HepG2 (cell line): ENCODE results near the gene ZNF514. TPM values are rescaled to one million over a fixed set of nuclear protein-coding genes. Genes with fewer than 3 reads are reported as not detected.

Experiments used
- CHD2 ChIP-seq: IDR thresholded peaks from 2 replicates; pipeline ENCODE4 v1.6.1; 2011; ENCODE audit warnings: low read depth, low read length, improper control_type of control experiment
- CREBL2 ChIP-seq: sonication (generic); formaldehyde crosslinking; IDR thresholded peaks from 2 replicates; pipeline ENCODE4 v1.8.1; 2023; ENCODE audit warnings: missing genetic modification reagents, mild to moderate bottlenecking, borderline replicate concordance
- CREM ChIP-seq, 2 experiments: sonication (generic) in 1 of 2; formaldehyde crosslinking in 1 of 2; IDR thresholded peaks; 2 replicates each; pipeline versions ENCODE4 v1.4.0 to v1.6.1; 2016 to 2020; ENCODE audit warnings: antibody characterized with exemption in 1 of 2, mild to moderate bottlenecking in 1 of 2, missing genetic modification reagents in 1 of 2
- E2F1 ChIP-seq: sonication (generic); formaldehyde crosslinking; IDR thresholded peaks from 2 replicates; pipeline ENCODE4 v1.5.0; 2020; ENCODE audit warnings: missing genetic modification reagents
- FOXO4 ChIP-seq: sonication (generic); formaldehyde crosslinking; conservative IDR thresholded peaks from 2 replicates; pipeline ENCODE4 v1.8.1; 2023; ENCODE audit warnings: missing genetic modification reagents
- HNF1A ChIP-seq, 2 experiments: sonication (generic) in 1 of 2; formaldehyde crosslinking in 1 of 2; IDR thresholded peaks; 2 replicates each; pipeline versions ENCODE4 v1.4.0 to v1.6.1; 2016 to 2020; ENCODE audit warnings: borderline replicate concordance in 1 of 2, low read depth in 1 of 2, mild to moderate bottlenecking in 1 of 2, missing genetic modification reagents in 1 of 2
- RNF219 ChIP-seq: sonication (generic); formaldehyde crosslinking; IDR thresholded peaks from 2 replicates; pipeline ENCODE4 v1.5.0; 2020; ENCODE audit warnings: mild to moderate bottlenecking, missing genetic modification reagents
- SAP130 ChIP-seq: IDR thresholded peaks from 2 replicates; pipeline ENCODE4 v1.6.1; 2016; ENCODE audit warnings: low read depth
- TCF7L2 ChIP-seq: IDR thresholded peaks from 2 replicates; pipeline ENCODE4 v1.6.1; 2011; ENCODE audit warnings: mild to moderate bottlenecking, low read depth, low read length, moderate library complexity
- YEATS2 ChIP-seq: sonication (generic); formaldehyde crosslinking; IDR thresholded peaks from 2 replicates; pipeline ENCODE4 v1.4.0; 2020; ENCODE audit warnings: missing genetic modification reagents, borderline replicate concordance
- ZNF275 ChIP-seq: sonication (generic); formaldehyde crosslinking; IDR thresholded peaks from 2 replicates; pipeline ENCODE4 v1.8.0; 2022; ENCODE audit warnings: missing genetic modification reagents, mild to moderate bottlenecking, inconsistent platforms, borderline replicate concordance
- ZNF432 ChIP-seq: sonication (generic); formaldehyde crosslinking; IDR thresholded peaks from 2 replicates; pipeline ENCODE4 v1.5.0; 2020; ENCODE audit warnings: missing genetic modification reagents, mild to moderate bottlenecking, borderline replicate concordance
- polyA plus RNA-seq, 8 experiments: library from polyadenylated mRNA; depleted of rRNA in 3 of 8; stranded (reverse) in 7 of 8; unstranded in 1 of 8; fragments of >200 nt; fragmentation: Illumina TruSeq in 4 of 8; extraction: Trizol in 4 of 8; gene quantifications; 2 replicates each; pipeline versions ENCODE4 v1.2.1 to v1.2.3, GENCODE V29; 2011 to 2016; ENCODE audit warnings: low read depth in 4 of 8, missing spikeins in 1 of 8, mixed read lengths in 1 of 8; ENCODE audit not compliant: insufficient read depth in 1 of 8
- total RNA-seq, 5 experiments: library from RNA; depleted of rRNA; stranded (reverse); fragments of >200 nt; fragmentation: Illumina TruSeq; extraction: Trizol; gene quantifications; 2 replicates each; pipeline ENCODE4 v1.2.3, GENCODE V29; 2016; ENCODE audit warnings: low read depth in 1 of 5
- TF ChIP-seq, protein P1 (sequence below): IDR thresholded peaks from 2 replicates; pipeline ENCODE4 v1.4.0; 2020; ENCODE audit warnings: mild to moderate bottlenecking, missing genetic modification reagents

ZNF514 gene
- total and polyA plus RNA-seq, 2 of the 13 experiments (the other 11 are each of a cell fraction or from before 2014, with no cell fraction given), result 15.2 to 18.7 TPM

DNA sequence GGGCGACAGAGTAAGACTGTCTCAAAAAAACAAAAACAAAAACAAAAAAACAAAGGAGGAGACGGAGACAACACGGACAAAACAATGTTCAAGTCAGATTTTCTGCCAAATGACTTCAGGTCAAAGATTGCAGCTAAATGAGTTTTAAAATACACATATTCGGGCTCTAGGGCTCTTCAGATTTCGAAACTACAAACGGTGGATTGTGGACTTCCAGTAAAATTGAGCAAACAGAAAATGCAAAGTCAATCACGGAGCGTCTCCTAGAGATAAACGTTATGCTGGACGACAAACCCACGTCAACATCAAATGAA lies 38.6 kb downstream of the ZNF514 start (continued):
- TF ChIP-seq, protein P1, sequence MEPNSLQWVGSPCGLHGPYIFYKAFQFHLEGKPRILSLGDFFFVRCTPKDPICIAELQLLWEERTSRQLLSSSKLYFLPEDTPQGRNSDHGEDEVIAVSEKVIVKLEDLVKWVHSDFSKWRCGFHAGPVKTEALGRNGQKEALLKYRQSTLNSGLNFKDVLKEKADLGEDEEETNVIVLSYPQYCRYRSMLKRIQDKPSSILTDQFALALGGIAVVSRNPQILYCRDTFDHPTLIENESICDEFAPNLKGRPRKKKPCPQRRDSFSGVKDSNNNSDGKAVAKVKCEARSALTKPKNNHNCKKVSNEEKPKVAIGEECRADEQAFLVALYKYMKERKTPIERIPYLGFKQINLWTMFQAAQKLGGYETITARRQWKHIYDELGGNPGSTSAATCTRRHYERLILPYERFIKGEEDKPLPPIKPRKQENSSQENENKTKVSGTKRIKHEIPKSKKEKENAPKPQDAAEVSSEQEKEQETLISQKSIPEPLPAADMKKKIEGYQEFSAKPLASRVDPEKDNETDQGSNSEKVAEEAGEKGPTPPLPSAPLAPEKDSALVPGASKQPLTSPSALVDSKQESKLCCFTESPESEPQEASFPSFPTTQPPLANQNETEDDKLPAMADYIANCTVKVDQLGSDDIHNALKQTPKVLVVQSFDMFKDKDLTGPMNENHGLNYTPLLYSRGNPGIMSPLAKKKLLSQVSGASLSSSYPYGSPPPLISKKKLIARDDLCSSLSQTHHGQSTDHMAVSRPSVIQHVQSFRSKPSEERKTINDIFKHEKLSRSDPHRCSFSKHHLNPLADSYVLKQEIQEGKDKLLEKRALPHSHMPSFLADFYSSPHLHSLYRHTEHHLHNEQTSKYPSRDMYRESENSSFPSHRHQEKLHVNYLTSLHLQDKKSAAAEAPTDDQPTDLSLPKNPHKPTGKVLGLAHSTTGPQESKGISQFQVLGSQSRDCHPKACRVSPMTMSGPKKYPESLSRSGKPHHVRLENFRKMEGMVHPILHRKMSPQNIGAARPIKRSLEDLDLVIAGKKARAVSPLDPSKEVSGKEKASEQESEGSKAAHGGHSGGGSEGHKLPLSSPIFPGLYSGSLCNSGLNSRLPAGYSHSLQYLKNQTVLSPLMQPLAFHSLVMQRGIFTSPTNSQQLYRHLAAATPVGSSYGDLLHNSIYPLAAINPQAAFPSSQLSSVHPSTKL, result 0 out of 2 replicates have a peak, but pooled peaks have one; percentile 4
- 0 out of 2 replicates have a peak, but pooled peaks have one; percentile 2 for TF ChIP-seq FOXO4
- TF ChIP-seq TCF7L2, result no peak
- TF ChIP-seq ZNF432 (CRISPR knock-in tag), result no peak
- no peak for TF ChIP-seq CHD2
- TF ChIP-seq HNF1A (IDR thresholded peaks at IDR 0.05; ENCODE audit: low read depth), result no peak
- no peak for TF ChIP-seq HNF1A (CRISPR knock-in tag; IDR thresholded peaks at IDR 0.05; ENCODE audit: borderline replicate concordance)
- 0 out of 2 replicates have a peak, but pooled peaks have one; percentile 38 for TF ChIP-seq CREBL2 (CRISPR knock-in tag)
- no peak for TF ChIP-seq YEATS2 (CRISPR knock-in tag)
- TF ChIP-seq RNF219 (CRISPR knock-in tag), result peak; percentile 88; the same call in 1 of the 2 replicates
- TF ChIP-seq ZNF275 (CRISPR knock-in tag), result no peak
- peak; percentile 49; the same call in 1 of the 2 replicates for TF ChIP-seq CREM (IDR thresholded peaks at IDR 0.05)
- no peak for TF ChIP-seq CREM (CRISPR knock-in tag; IDR thresholded peaks at IDR 0.05)
- TF ChIP-seq E2F1 (CRISPR knock-in tag), result no peak
- TF ChIP-seq SAP130 (CRISPR knock-in tag), result no peak
